GM12878 (cell line): Measurements from ENCODE around the gene PAM16. TPM values are rescaled to one million over a fixed set of nuclear protein-coding genes. Genes with fewer than 3 reads are reported as not detected.

Source experiments
- ATAC-seq: fragments of 200-7000 bp; cut with Tn5 transposase; 3 replicates; pipeline ENCODE4 v1.9.1; 2020; ENCODE audit warnings: mild to moderate bottlenecking, moderate library complexity
- BruUV-seq: library from RNA; stranded (reverse); fragments of 400-500 nt; replicated peaks from 2 replicates; lab custom pipeline; 2021; lab: Mats Ljungman, UMichigan
- CTCF ChIA-PET: fragments of 300-600 bp; sonication (Branson Sonifier 250); formaldehyde crosslinking; extraction: SDS; loops from one replicate; lab custom pipeline; 2021; ENCODE audit warnings: inconsistent platforms; lab: Yijun Ruan, JAX
- POLR2A ChIA-PET: fragments of 350-600 bp; formaldehyde crosslinking; extraction: SDS; loops from one replicate; lab custom pipeline; 2021; ENCODE audit warnings: inconsistent platforms; lab: Charles Lee
- RAD21 ChIA-PET: fragments of 300-600 bp; sonication (Branson Sonifier 250); formaldehyde crosslinking; loops from one replicate; lab custom pipeline; 2023; ENCODE audit warnings: antibody characterized with exemption; ENCODE audit not compliant: unreplicated experiment; lab: Charles Lee
- SMC1A ChIA-PET: fragments of 300-600 bp; sonication (Branson Sonifier 250); formaldehyde crosslinking; loops from one replicate; lab custom pipeline; 2023; ENCODE audit not compliant: unreplicated experiment, uncharacterized antibody; lab: Charles Lee
- DNase-seq: peaks from one replicate; pipeline ENCODE4 v3.0.0-alpha.2; 2011; ENCODE audit warnings: low read depth, low spot score
- FAIRE-seq: peaks from 3 replicates; lab custom pipeline; 2011; peaks lifted over from hg19 to GRCh38; lab: Jason Lieb, UNC
- H2AFZ ChIP-seq: 2 replicates; pipeline ENCODE4 v1.6.0; 2011; ENCODE audit warnings: low read depth, low read length, control low read depth; ENCODE audit not compliant: control insufficient read depth
- H3K27ac ChIP-seq: 2 replicates; pipeline ENCODE4 v1.5.1; 2011; ENCODE audit warnings: control low read depth; ENCODE audit not compliant: control insufficient read depth, insufficient read depth
- H3K27me3 ChIP-seq, 2 experiments: replicated peaks in 1 of 2; 2 replicates each; pipeline versions ENCODE4 v1.6.0 to v1.6.1; 2011; ENCODE audit warnings: low read length in 1 of 2; ENCODE audit not compliant: control insufficient read depth in 2 of 2, insufficient read depth in 2 of 2
- H3K36me3 ChIP-seq, 2 experiments: 2 replicates each; pipeline ENCODE4 v1.5.1; 2011; ENCODE audit warnings: low read length in 1 of 2; ENCODE audit not compliant: control insufficient read depth in 2 of 2, insufficient read depth in 2 of 2
- H3K4me1 ChIP-seq: 2 replicates; pipeline ENCODE4 v1.6.1; 2011; ENCODE audit warnings: mild to moderate bottlenecking, low read length, moderate library complexity, mixed read lengths; ENCODE audit not compliant: control insufficient read depth, insufficient read depth
- H3K4me2 ChIP-seq: 2 replicates; pipeline ENCODE4 v1.6.0; 2011; ENCODE audit warnings: control low read depth; ENCODE audit not compliant: control insufficient read depth, insufficient read depth
- H3K4me3 ChIP-seq: fragments of 200-600 bp; sonication (generic); 2 replicates; pipeline ENCODE4 v1.5.1; 2016
- H3K79me2 ChIP-seq: 2 replicates; pipeline ENCODE4 v1.6.0; 2011; ENCODE audit warnings: low read length; ENCODE audit not compliant: control insufficient read depth, insufficient read depth
- H3K9ac ChIP-seq: 2 replicates; pipeline ENCODE4 v1.8.0; 2011; ENCODE audit warnings: low read length, control low read depth, mixed read lengths; ENCODE audit not compliant: control insufficient read depth, insufficient read depth
- H3K9me3 ChIP-seq: replicated peaks from 3 replicates; pipeline ENCODE4 v1.5.1; 2011; ENCODE audit warnings: mild to moderate bottlenecking, low read length; ENCODE audit not compliant: control insufficient read depth, insufficient read depth
- H4K20me1 ChIP-seq: 2 replicates; pipeline ENCODE4 v1.6.0; 2011; ENCODE audit not compliant: control insufficient read depth, insufficient read depth
- BACH1 ChIP-seq: fragments of 450-650 bp; IDR thresholded peaks from 2 replicates; pipeline ENCODE4 v1.6.1; 2017; ENCODE audit warnings: mild to moderate bottlenecking, borderline replicate concordance
- CEBPB ChIP-seq, 2 experiments: fragments of 150-350 bp in 1 of 2; IDR thresholded peaks; 2 replicates each; pipeline ENCODE4 v1.6.1; 2012 to 2014; ENCODE audit warnings: low read depth in 2 of 2, low read length in 2 of 2, borderline replicate concordance in 1 of 2, inconsistent platforms in 1 of 2
- CREM ChIP-seq: IDR thresholded peaks from 2 replicates; pipeline ENCODE4 v1.6.1; 2014; ENCODE audit warnings: antibody characterized with exemption, low read depth
- EGR1 ChIP-seq, 2 experiments: IDR thresholded peaks; 1 replicate in 1 of 2; 2 replicates in 1 of 2; pipeline ENCODE4 v1.6.1; 2011 to 2012; ENCODE audit warnings: low read depth in 2 of 2, low read length in 2 of 2, borderline replicate concordance in 1 of 2, mild to moderate bottlenecking in 1 of 2, moderate library complexity in 1 of 2
- FOS ChIP-seq: IDR thresholded peaks from 3 replicates; pipeline ENCODE4 v1.6.1; 2011; ENCODE audit warnings: borderline replicate concordance; ENCODE audit not compliant: insufficient read length; ENCODE audit errors: extremely low read depth
- GABPA ChIP-seq: IDR thresholded peaks from 2 replicates; pipeline ENCODE4 v1.6.1; 2014; ENCODE audit warnings: antibody characterized with exemption, low read depth, mild to moderate bottlenecking, inconsistent platforms
- GATAD2B ChIP-seq: fragments of 450-650 bp; conservative IDR thresholded peaks from 2 replicates; pipeline ENCODE4 v1.6.1; 2017; ENCODE audit warnings: low read depth, mild to moderate bottlenecking, moderate library complexity
- IKZF2 ChIP-seq, 2 experiments: fragments of 450-650 bp; IDR thresholded peaks; 2 replicates each; pipeline ENCODE4 v1.6.1; 2017; ENCODE audit warnings: mild to moderate bottlenecking in 2 of 2, moderate library complexity in 2 of 2
- KDM1A ChIP-seq: fragments of 200-600 bp; sonication (generic); IDR thresholded peaks from 2 replicates; pipeline ENCODE4 v1.6.1; 2016; ENCODE audit warnings: borderline replicate concordance
- KLF5 ChIP-seq: fragments of 450-650 bp; IDR thresholded peaks from 2 replicates; pipeline ENCODE4 v1.6.1; 2014; ENCODE audit warnings: mild to moderate bottlenecking; ENCODE audit not compliant: partially characterized antibody
- NFIC ChIP-seq: IDR thresholded peaks from 2 replicates; pipeline ENCODE4 v1.6.1; 2012; ENCODE audit warnings: low read depth, mild to moderate bottlenecking, inconsistent platforms, low read length, moderate library complexity
- RAD51 ChIP-seq: fragments of 450-650 bp; IDR thresholded peaks from 2 replicates; pipeline ENCODE4 v1.6.1; 2016; ENCODE audit warnings: moderate library complexity, mild to moderate bottlenecking, inconsistent platforms
- RFX5 ChIP-seq: IDR thresholded peaks from 2 replicates; pipeline ENCODE4 v1.6.1; 2011; ENCODE audit warnings: low read depth, low read length, improper control_type of control experiment
- SIN3A ChIP-seq: IDR thresholded peaks from 2 replicates; pipeline ENCODE4 v1.6.1; 2012; ENCODE audit warnings: low read depth, low read length, improper control_type of control experiment
- SMARCA5 ChIP-seq: fragments of 450-650 bp; IDR thresholded peaks from 2 replicates; pipeline ENCODE4 v1.6.1; 2017; ENCODE audit warnings: mild to moderate bottlenecking
- SREBF2 ChIP-seq: IDR thresholded peaks from 2 replicates; pipeline ENCODE4 v1.6.1; 2012; ENCODE audit warnings: mild to moderate bottlenecking, low read length
- STAT1 ChIP-seq: fragments of 450-650 bp; conservative IDR thresholded peaks from 2 replicates; pipeline ENCODE4 v1.6.1; 2014; ENCODE audit warnings: antibody characterized with exemption, mild to moderate bottlenecking
- ZNF384 ChIP-seq: IDR thresholded peaks from 2 replicates; pipeline ENCODE4 v1.6.1; 2012; ENCODE audit warnings: low read depth, mild to moderate bottlenecking, low read length, improper control_type of control experiment, borderline replicate concordance
- WGBS: methylation state at CpG from one replicate; pipeline ENCODE4 v1.1.6; 2016; ENCODE audit warnings: low lambda C conversion rate; ENCODE audit not compliant: insufficient replicate concordance, insufficient coverage; ENCODE audit errors: missing lambda C conversion rate; 5-methylcytosine and 5-hydroxymethylcytosine counted together
- in situ Hi-C: fragments of 300-500 bp; cut with MboI; formaldehyde crosslinking; loops from 9 replicates; pipeline ENCODE4 v1.14.3; 2018; ENCODE audit warnings: mixed read lengths
- intact Hi-C: fragments of 100-400 bp; cut with micrococcal nuclease; formaldehyde crosslinking; loops from one replicate; pipeline ENCODE4 v1.14.2; 2022; ENCODE audit not compliant: unreplicated experiment
- polyA plus RNA-seq, 11 experiments: library from polyadenylated mRNA; depleted of rRNA in 4 of 11; unstranded in 6 of 11; stranded (reverse) in 5 of 11; fragments of >200 nt; fragmentation: Nextera tagmentation in 4 of 11; fragmentation: Illumina TruSeq in 1 of 11; extraction: Ambion mirVana in 4 of 11; extraction: Trizol in 1 of 11; gene quantifications; 1 replicate in 1 of 11; 2 replicates in 10 of 11; pipeline versions ENCODE4 v1.2.1 to v1.2.3, GENCODE V29; 2011 to 2016; ENCODE audit warnings: inconsistent platforms in 2 of 11, missing spikeins in 2 of 11, low read depth in 1 of 11
- total RNA-seq, 4 experiments: library from RNA; depleted of rRNA in 3 of 4; stranded (reverse); fragments of >200 nt in 3 of 4; fragmentation: Illumina TruSeq in 1 of 4; extraction: Trizol in 1 of 4; gene quantifications; 2 replicates each; pipeline versions ENCODE4 v1.2.1 to v1.2.3, GENCODE V29; 2013 to 2021
- TF ChIP-seq, protein P1 (sequence below): fragments of 450-650 bp; IDR thresholded peaks from 2 replicates; pipeline ENCODE4 v1.6.1; 2017; ENCODE audit warnings: mild to moderate bottlenecking, moderate library complexity
- TF ChIP-seq, protein P2 (sequence below): fragments of 450-650 bp; IDR thresholded peaks from 2 replicates; pipeline ENCODE4 v1.6.1; 2018; ENCODE audit warnings: mild to moderate bottlenecking, low read depth, moderate library complexity; ENCODE audit not compliant: partially characterized antibody

PAM16 gene
- total and polyA plus RNA-seq, 10 of the 15 experiments (the other 5 are each of a cell fraction or from before 2014, with no cell fraction given): 18.5 to 94.3 (median 51.5) TPM

DNA sequence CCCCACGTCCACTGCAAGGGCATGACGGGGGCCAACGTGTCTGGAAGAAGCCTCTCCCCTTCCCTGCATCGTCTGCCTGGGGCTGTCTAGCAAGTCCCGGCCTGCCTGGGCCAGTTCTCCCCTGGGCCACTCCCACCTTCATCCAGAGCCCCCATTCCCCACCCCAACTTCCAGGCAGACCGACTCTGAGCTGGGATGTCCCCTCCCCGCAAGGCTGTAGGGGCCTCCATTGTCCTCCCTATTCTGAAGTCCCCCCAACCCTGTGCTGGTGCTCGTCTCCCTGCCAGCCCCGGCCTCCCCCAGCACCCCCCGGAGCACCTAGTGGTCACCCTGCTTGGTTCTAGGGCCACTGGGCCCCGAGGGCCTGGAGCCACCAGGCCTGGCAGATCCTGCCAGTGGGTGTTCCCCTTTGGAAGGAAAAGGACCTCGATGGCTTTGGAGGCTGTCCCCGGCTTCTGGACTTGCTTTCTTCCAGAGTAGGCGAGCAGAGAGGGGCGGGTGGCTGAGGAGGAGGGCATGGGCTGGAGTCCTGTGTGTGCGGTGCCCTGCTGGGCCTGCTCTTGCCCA lies 30.5 kb downstream of the PAM16 start:
- SMC1A ChIA-PET: no interaction called here
- TF ChIP-seq ZNF384: no peak
- TF ChIP-seq SREBF2: no peak
- TF ChIP-seq KLF5: no peak
- TF ChIP-seq, protein P1, sequence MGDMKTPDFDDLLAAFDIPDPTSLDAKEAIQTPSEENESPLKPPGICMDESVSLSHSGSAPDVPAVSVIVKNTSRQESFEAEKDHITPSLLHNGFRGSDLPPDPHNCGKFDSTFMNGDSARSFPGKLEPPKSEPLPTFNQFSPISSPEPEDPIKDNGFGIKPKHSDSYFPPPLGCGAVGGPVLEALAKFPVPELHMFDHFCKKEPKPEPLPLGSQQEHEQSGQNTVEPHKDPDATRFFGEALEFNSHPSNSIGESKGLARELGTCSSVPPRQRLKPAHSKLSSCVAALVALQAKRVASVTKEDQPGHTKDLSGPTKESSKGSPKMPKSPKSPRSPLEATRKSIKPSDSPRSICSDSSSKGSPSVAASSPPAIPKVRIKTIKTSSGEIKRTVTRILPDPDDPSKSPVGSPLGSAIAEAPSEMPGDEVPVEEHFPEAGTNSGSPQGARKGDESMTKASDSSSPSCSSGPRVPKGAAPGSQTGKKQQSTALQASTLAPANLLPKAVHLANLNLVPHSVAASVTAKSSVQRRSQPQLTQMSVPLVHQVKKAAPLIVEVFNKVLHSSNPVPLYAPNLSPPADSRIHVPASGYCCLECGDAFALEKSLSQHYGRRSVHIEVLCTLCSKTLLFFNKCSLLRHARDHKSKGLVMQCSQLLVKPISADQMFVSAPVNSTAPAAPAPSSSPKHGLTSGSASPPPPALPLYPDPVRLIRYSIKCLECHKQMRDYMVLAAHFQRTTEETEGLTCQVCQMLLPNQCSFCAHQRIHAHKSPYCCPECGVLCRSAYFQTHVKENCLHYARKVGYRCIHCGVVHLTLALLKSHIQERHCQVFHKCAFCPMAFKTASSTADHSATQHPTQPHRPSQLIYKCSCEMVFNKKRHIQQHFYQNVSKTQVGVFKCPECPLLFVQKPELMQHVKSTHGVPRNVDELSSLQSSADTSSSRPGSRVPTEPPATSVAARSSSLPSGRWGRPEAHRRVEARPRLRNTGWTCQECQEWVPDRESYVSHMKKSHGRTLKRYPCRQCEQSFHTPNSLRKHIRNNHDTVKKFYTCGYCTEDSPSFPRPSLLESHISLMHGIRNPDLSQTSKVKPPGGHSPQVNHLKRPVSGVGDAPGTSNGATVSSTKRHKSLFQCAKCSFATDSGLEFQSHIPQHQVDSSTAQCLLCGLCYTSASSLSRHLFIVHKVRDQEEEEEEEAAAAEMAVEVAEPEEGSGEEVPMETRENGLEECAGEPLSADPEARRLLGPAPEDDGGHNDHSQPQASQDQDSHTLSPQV: no peak
- TF ChIP-seq FOS: no peak
- no peak for TF ChIP-seq EGR1 (IDR thresholded peaks at IDR 0.05; ENCODE audit: borderline replicate concordance in 1 of 2, low read depth in 2 of 2, low read length in 2 of 2)
- TF ChIP-seq, protein P2, sequence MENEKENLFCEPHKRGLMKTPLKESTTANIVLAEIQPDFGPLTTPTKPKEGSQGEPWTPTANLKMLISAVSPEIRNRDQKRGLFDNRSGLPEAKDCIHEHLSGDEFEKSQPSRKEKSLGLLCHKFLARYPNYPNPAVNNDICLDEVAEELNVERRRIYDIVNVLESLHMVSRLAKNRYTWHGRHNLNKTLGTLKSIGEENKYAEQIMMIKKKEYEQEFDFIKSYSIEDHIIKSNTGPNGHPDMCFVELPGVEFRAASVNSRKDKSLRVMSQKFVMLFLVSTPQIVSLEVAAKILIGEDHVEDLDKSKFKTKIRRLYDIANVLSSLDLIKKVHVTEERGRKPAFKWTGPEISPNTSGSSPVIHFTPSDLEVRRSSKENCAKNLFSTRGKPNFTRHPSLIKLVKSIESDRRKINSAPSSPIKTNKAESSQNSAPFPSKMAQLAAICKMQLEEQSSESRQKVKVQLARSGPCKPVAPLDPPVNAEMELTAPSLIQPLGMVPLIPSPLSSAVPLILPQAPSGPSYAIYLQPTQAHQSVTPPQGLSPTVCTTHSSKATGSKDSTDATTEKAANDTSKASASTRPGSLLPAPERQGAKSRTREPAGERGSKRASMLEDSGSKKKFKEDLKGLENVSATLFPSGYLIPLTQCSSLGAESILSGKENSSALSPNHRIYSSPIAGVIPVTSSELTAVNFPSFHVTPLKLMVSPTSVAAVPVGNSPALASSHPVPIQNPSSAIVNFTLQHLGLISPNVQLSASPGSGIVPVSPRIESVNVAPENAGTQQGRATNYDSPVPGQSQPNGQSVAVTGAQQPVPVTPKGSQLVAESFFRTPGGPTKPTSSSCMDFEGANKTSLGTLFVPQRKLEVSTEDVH: no peak
- TF ChIP-seq CEBPB (IDR thresholded peaks at IDR 0.05; ENCODE audit: borderline replicate concordance in 1 of 2, low read depth in 2 of 2, low read length in 2 of 2): no peak
- TF ChIP-seq GATAD2B: no peak
- no peak for TF ChIP-seq RAD51
- TF ChIP-seq NFIC: no peak
- no peak for TF ChIP-seq RFX5
- TF ChIP-seq KDM1A: no peak
- TF ChIP-seq BACH1: no peak
- TF ChIP-seq SMARCA5: no peak
- TF ChIP-seq CREM: no peak
- no peak for TF ChIP-seq IKZF2 (IDR thresholded peaks at IDR 0.05)
- no peak for TF ChIP-seq SIN3A
- TF ChIP-seq GABPA: no peak
- no peak for TF ChIP-seq STAT1
- Histone ChIP-seq H2AFZ (no peak overlapping the region), H4K20me1 (no peaks in the 10 kb centered on the region), H3K27ac (no peak overlapping the region), H3K4me2 (no peak overlapping the region), H3K9me3 (no peaks in the 10 kb centered on the region), H3K79me2 (no peaks in the 10 kb centered on the region), H3K4me1 (peaks cover 14% of the 10 kb centered on the region), H3K9ac (no peak overlapping the region), H3K4me3 (no peak overlapping the region), H3K27me3 (no peaks in the 10 kb centered on the region), H3K36me3 (no peaks in the 10 kb centered on the region)
- RAD21 ChIA-PET: no interaction called here
- POLR2A ChIA-PET: no interaction called here
- in situ Hi-C loops: no loop called here
- intact Hi-C loops: no loop called here
- FAIRE-seq (no peak), DNase-seq (no peak), ATAC-seq (no peak)
- BruUV-seq: no TSS peak
- WGBS: 34% methylated on average over 14 of the region's 16 CpGs
- CTCF ChIA-PET: no interaction called here
